HG03095 (cell line): ENCODE results near the gene TRMT112.
"Not testable (repeated sequence)": the region's sequence is repeated elsewhere in the genome, so short reads cannot be mapped to it uniquely, and the experiment has no call there.

ENCODE experiments used
- ATAC-seq: cut with Tn5 transposase; IDR thresholded peaks from one replicate; pipeline ENCODE4 v1.9.1; 2021; ENCODE audit warnings: moderate library complexity; ENCODE audit not compliant: unreplicated experiment

TRMT112 gene

DNA sequence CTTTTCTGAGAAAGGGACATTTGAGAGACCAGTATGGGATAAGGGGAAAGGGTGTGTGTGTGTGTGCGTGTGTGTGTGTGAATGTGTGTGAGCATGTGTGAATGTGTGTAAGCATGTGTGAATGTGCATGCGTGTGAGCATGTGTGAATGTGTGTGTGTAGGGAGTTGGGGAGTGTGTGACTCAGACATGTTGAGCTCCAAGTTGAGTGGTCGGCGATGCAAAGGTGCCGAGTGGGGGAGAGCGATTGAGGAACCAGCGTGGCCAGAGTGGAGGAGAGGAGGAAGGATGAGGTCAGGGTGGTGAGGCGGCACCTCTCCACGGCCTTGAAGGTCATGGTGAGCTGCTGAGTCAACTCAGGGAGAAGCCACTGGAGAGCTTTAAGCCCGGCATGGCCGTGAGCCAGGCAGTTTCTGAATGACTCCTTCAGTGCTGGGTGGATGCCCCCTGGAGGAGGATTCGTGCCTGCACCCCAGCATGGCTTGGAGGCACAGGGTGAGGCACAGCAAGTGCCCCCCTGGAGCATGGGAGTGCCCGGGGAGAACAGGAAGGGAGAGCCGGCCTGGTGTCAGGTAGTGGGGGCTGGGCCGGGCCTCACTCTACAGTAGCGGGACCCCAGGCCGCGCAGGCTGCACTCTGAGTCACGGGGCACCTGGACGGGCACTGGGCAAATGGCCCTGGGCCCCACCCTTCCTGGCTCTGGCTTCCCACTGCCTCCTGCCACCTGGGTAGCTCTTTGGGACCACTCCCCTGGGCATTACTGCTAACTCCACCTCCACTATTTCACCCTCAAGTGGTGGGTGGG, 14.4 kb upstream of the TRMT112 start:
- ATAC-seq, result peak; percentile 42

DNA sequence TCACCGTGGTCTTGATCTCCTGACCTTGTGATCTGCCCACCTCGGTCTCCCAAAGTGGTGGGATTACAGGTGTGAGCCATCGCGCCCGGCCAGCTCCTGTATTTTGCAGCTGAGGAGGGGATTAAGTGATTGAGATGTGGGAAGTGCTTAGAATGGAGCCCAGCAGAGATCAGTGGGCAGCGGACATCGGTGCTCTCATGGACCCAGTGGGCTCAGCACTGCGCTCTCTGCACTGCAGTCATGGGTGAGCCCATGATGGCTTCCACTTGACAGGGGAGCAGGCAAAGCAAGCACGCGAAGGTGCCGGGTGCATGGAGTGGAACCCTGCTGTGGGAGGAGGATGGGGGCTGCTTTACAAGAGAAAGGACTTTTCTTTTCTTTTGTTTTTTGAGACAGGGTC, 13.5 kb upstream of the TRMT112 start:
- no peak for ATAC-seq

GRCh38 chr11:64327993-64328392, 10.6 kb upstream of the TRMT112 start:
- no peak for ATAC-seq

DNA sequence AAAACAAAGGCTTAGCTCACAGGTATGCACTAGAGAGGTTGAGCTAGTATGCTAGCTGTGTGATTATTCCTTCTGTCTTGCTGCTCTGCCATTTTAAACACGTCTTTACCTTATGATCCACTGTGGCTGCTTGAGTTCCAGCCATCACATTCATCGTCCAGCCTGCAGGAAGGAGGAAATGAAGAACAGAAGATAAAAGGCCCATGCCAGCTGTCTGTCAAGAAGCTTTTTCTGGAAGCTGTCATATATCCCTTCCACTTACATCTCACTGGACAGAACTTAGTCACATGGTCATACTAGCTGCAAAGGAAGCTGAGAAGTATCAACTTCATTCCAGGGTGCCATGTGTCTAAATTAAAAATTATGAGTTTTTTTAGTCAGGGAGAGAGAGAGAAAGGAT, 10.0 kb upstream of the TRMT112 start:
- no peak for ATAC-seq

GRCh38 chr11:64324692-64325469, 7.5 kb upstream of the TRMT112 start:
- no peak for ATAC-seq

GRCh38 chr11:64323984-64324383, 6.6 kb upstream of the TRMT112 start:
- not testable (repeated sequence) for ATAC-seq

- ATAC-seq, result no peak
Observed at GRCh38 chr11:64323373-64323772, 6.0 kb upstream of the TRMT112 start.

DNA sequence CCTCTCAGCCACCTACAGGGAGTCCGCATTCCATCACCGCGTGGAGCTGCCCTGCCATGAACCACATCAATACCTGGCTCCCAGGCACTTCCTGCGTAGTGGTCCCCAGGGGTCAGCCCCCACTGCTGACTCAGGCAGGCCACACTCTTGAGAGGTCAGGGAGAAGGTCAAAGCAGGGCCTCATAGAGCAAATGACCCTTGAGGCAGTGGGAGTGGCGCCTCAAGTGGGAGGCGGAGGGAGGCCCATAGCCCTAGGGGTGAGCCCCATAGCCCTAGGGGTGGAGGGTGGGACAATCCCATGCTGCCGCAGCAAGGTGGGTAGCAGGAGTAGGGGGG, 5.5 kb upstream of the TRMT112 start:
- ATAC-seq, result no peak

DNA sequence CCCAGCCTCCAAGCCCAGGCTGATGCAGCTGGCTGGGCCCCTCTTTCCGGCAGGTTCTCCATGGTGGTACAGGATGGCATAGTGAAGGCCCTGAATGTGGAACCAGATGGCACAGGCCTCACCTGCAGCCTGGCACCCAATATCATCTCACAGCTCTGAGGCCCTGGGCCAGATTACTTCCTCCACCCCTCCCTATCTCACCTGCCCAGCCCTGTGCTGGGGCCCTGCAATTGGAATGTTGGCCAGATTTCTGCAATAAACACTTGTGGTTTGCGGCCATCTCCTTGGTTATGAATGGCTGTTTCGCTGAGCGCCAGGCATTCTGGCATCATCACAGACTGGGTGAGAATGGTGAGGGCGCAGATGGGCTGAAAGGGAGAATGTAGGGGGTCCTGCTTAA, 4.2 kb upstream of the TRMT112 start:
- ATAC-seq, result no peak

- no peak for ATAC-seq
Observed at GRCh38 chr11:64321026-64321425, 3.7 kb upstream of the TRMT112 start.

DNA sequence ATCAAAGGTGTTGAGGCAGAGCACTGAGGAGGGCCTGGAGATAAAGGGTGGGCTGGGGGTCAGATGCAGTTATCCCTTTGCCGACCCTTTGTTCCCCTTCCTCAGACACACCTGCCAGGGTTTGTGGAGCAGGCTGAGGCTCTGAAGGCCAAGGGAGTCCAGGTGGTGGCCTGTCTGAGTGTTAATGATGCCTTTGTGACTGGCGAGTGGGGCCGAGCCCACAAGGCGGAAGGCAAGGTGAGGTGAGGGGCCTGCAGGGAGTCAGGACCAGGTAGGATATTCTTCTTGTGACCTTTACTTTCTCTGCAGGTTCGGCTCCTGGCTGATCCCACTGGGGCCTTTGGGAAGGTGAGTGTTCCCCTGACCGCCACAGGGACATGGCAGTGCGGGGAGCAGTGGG, 3.2 kb upstream of the TRMT112 start:
- ATAC-seq, result no peak

- ATAC-seq, result no peak
Observed at GRCh38 chr11:64318766-64319761, 1.7 kb upstream of the TRMT112 start.

- peak; percentile 61 for ATAC-seq
Observed at GRCh38 chr11:64317961-64318765, 804 bp upstream of the TRMT112 start, which contains the start of gene PRDX5. PRDX5 (plus strand) TSS chr11:64318121; CDS start chr11:64318216, 95 bp downstream.

- no peak for ATAC-seq
Observed at GRCh38 chr11:64316672-64317324, 561 bp downstream of the TRMT112 start.

GRCh38 chr11:64315667-64316526, 1.5 kb downstream of the TRMT112 start:
- not testable (repeated sequence) for ATAC-seq

GRCh38 chr11:64314805-64315561, 2.4 kb downstream of the TRMT112 start:
- ATAC-seq, result no peak

DNA sequence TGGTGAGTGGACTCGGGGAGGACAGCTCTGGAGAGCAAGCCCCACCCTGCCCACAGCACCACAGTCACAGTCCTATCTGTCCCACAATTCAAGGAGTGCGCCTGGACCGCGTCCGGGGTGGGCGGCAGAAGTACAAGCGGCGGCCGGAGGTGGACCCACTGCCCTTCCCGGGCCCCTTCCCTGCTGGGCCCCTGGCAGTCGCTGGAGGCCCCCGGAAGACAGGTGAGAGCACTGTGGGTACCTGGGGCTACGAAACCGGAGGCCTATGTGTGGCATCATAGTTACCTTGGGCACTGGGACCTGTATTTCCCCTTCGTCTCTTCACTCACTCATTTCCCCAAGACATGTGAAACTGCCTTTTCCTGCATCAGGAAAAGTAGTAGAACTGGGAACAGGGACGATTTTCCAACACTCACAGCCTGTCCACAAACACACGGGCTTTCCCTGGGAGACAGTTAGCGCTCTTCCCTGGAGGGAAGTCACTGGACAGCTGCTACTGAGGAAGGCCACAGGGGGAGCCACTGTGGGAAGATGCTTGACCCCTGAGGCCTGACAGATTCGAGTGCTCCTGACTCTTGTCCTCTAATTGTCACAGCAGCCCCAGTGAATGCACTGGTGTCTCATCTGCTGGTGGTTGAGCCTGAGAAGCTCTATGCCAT, 3.1 kb downstream of the TRMT112 start:
- ATAC-seq, result no peak
